Measurements from ENCODE around the gene STS.
A peak's percentile ranks its signal among the peaks of the same experiment; 100 is the strongest.
"Not testable (repeated sequence)": the region's sequence is repeated elsewhere in the genome, so short reads cannot be mapped to it uniquely, and the experiment has no call there.

The STS gene

DNA sequence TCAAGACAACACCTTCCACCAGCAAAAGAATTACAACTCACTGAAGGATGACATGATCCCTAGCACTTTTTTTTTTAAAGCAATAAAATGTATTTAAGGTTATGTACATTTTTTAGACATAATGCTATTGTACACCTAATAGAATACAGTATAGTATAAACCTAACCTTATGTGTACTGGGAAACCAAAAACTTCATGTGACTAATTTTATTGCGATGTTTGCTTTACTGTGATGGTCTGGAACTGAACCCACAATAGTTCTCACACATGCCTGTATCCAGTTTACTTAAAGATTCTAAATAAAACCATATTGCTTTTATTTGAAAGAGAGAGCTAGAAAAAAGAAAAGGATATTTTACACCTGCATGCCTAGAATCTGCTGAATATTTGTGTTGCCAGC lies 4.4 kb upstream of the STS start:
- DNase-seq = no peak

DNA sequence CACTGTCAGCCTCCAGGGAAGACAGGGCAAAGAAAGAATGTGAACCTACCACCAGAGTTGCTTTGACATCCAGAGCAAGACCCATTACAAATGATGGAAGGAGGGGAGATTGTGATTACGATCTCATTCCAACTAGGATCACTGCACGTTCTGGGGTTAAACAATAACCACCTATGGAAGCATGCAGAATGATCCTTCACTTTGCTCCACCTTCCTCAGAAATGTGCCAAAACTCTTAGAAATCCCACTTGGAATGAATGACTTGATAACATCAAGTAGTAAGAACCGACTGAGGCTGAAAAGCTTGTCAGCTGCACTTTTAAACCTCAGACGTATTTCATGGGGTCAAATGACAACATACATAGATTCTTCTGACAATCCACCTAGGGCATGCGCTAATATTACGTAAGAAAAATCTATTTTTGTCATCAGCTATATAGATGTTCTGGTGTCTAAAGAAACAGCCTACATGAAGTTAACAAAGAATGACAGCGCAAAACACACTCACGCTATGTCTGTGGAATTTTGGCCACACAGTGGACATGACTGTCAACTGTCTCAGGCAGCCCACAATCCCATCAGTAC lies 3.5 kb upstream of the STS start:
- DNase-seq = no peak

DNA sequence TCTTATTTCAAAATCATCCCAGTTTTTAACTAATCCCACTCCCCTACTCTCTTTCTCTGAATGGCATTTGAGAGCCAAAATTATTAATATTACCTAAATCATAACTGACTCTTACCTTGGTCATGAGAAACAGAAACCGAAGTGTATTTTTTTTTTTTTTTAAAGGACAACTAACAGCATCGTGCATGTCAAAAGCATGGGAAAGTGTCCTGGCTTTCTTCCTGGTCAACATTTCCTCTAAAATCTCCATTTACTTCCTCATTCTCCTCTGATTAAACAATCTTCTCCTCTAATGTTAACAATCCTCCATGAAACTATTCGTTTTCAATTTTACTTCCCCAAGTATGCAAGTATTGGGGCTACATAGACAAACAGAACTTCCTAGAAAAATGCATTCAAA lies 2.1 kb upstream of the STS start:
- DNase-seq = no peak

DNA sequence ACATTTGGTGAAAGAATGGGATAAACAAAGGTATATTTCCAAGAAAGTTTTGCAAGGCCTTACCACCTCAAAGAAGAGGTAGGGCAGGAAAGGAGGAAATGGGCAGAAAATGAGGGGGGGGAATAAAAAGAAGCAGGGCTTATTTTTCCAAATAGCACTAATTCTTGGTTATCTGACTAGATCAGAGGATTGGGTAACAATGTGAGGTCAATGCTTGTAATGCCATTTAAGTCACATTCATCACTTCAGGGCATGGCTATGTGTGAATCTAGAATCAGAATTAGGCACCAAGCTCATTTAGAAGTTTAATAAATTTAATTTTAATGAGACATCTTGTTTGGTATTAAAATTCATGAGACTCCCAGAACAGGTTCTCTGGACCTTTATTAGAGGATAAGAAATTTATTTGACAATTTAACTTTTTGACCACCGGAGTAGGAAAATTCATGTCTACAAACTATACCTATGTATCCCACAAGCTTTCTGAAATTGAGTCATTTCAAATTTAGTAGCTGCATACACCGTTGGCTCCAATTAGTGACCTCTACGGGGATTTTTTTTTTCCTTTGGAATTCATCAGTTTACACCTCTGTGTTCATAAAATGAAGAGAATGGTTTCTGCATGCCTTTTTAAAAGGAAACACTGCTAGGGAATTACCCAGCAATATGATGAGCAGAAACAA lies 1.4 kb upstream of the STS start:
- no peak for DNase-seq

DNA sequence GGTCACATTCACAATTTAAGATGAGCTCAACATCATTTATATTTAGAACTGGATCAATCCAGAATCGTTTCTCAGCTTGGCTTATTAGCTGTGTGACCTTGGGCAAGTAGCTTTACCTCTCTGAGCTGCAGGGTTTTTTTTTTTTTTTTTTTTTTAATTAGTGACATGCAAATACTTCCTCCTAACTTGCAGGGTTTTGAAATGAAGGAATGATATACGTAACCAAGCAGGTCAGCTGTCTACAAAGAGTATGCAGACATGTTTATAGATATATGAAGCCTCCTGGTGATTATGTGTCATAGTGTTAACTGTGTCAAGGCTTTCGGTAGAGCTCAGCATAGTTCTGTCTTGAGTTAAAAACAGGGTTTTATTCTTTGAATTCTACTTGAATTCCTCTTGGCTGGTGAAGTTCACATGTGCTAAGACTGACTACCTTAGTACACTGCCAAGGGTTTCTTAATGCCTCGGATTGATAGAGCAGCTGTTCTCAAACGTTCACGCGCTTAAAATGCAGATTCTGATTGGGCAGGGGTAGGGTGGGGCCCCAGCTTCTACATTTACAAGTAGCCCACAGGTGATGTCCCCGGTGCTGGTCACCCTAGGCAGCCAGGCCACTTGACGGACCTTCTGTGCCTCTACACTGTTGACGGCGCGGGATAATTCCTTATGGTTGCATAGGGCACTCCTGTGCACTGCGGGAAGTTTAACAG lies 654 bp upstream of the STS start:
- DNase-seq = peak in 1 of 5 donors; percentile 25

DNA sequence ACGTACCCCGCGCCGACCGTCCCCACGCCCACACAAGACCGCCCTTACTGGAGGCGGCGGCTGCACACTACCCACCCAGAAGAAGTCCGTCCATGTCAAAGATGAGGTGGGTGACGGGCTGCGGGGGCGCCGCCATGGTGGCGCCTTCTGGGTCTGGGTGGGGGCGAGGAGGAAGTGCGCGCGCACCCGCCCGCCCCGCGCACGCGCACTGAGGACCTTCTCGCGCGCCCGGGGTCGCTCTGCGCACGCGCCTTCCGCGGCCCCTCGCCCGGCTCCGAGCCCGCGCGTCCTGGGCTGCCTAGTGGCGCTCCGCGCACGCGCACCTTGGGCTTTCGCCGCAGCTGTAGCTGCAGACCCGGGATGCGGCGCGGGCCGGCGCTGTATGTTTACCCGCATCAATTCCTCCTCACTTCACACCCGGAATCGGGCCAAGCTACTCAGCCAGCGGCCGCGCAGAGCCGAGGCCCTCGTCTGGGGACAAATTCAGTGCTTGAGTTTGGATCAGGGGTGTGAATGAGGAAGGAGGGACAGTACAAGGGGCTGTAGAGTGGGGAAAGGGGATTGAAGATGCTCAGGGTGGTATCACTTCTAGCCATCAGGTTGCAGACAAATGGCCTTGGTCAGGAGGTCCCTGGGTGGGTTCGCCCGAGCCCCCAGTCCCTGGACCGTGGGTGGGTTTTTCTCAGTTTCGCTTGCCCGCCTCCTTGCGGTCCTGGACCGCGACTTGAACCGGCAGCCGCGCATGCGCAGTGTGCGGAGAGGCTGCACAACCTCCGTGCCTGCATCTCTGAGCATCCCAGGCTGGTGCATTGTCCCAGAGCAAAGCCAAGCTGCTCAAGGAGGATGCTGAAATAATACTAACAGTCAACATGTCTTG lies 704 bp downstream of the STS start, which contains the start of gene PUDP:
PUDP (minus strand) TSS at position 176 of the 877 bp plus-strand sequence; CDS start at position 136, 40 bp downstream.
- DNase-seq = peak; percentile 73 to 92 (median 75)

DNA sequence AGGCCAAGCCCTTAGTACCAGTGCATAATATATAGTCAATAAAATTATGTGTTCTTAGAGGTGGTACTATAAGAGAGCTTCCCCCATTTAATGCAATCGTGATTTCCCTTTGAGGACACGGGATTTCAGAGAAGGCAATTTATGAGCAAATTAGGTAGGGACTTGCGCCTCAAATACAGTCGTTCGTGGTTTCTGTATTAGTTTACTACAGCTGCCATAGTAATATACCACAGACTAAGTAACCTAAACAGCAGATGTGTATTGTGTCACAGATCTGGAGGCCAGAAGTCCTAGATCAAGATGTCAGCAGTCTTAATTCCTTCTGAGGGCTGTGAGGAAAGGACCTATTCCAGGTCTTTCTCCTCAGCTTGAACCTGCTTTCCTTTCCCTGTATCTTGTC lies 1.9 kb downstream of the STS start:
- peak in 1 of 5 donors; percentile 5 for DNase-seq

DNA sequence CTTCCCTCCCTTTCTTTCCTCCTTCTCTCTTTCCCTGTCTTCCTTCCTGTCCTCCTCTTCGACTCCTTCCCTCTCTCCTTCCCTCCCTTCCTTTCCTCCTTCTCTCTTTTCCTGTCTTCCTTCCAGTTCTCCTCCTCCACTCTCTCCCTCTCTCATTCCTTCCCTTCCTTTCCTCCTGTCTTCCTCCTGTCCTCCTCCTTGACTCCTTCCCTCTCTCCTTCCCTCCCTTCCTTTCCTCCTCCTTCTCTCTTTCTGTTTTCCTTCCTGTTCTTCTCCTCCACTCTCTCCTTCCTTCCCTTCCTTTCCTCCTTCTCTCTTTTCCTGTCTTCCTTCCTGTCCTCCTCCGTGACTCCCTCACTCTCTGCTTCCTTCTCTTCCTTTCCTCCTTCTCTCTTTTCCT lies 5.7 kb downstream of the STS start:
- DNase-seq = no peak

DNA sequence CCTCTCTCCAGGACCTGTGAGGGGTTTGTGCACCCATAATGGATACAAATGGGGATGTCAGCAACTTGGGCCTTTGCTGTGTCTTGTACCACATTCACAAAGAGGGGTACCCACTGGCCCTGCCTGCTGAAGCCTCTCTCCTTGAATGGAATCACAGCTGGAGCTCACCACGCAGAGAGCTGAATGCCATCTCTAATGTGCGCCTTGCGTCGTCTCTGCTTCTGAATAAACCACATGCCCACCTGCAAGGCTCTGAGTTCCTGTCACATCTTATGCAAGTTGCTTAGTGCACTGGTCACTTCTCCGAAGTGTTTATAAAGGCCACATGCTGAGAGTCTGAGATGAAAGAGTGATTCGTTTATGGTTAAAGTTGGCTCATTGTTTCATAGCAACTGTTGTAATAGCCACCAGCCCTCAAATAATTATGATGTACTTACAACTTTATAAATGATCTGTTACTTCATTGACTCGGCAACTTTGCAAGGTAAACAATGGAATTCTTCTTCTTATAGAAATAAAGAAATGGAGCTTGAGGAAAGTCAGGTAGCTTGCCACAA lies 6.6 kb downstream of the STS start:
- DNase-seq = no peak

DNA sequence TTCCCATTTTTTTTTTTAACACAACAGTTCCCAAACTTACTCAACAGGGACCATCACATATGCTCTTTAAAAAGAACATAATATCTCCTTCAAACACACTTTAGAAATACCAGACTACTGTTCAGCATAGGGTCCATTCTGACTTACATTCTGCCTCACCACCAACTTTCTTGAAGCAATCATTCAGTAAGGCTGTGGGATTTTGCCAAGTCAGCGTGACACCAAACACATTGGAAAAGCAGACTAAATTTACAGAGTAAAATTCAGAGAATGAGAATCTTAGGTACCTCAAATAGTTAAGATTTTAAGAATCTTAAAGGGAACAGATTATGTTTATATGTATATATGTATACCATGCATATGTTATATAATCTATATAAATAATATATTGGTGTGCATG lies 7.7 kb downstream of the STS start:
- DNase-seq = no peak

DNA sequence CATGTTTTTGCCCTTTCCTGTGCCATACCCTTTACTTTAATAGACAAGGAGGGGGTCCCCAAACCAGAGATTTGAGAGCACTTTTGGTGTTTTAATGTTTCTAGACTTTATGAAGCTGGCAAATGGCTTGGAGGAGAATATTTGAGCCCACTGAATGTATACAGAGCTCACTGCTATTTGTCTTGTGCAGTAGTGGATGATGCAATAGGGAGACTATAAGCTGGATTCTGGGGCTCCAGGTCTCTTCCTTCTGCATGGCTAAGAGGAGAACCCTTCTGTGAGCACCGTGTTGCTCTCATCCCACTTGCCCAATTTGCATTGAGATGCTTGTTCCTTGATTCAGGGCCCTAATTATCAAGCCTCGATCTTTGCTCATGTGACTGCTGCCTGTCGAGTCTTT lies 9.4 kb downstream of the STS start:
- DNase-seq = no peak

DNA sequence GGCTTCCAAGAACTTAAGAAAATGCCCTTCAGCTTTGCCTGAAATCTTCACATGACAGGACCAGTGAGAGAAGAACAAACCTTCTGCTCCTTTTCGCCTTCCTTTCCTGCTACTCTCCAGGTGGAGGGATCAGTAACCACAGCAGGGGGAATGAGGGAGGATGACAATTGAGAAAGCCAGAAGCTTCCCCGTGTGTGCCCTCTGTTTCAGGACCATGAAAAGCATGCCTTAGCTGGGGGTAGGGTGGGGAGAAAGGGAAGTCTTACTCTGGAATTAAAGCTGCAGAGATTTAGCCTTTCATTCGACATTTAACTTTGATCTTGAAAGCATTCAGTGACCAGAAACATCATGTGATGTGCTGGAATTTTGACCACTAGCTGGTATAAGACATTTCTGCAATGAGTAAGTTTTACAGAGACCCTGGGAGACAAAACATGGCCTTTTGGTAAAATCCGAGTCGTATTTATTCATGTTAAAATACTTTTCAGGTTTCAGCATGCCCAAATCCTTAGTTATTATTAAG lies 11.0 kb downstream of the STS start:
- DNase-seq = no peak

DNA sequence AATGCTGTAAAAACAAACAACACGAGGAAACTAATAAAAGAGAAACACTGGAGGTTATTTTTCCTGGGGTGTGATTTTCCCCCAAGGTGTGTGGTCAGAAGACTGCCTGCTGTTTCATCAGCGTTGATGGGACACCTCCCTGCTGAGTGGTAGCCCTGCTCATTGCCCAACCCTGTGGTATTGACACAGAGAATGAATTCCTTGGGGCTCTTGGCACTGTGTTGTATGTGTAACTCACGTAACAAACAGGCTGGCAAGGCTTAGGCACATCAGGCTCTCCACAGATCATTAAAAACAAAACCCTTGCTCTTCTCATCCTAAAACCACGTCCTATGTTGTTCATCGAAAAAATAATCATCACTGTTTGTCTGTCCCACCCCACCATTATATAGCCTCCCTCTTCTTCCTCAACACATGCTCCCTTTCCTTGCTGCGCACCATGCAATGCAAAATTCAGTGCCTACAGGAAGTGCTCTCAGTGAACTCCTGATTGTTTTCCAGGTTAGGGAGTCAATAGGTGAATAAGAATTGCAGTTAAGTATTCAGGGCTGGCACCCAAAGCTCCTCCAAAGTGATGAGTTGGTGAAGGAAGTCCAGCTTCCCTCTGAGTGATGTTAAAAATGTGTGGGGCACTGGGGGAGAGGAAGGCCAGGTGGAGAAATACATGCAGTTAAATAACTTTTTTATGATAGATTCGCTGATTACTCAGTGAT lies 11.8 kb downstream of the STS start:
- no peak for DNase-seq

DNA sequence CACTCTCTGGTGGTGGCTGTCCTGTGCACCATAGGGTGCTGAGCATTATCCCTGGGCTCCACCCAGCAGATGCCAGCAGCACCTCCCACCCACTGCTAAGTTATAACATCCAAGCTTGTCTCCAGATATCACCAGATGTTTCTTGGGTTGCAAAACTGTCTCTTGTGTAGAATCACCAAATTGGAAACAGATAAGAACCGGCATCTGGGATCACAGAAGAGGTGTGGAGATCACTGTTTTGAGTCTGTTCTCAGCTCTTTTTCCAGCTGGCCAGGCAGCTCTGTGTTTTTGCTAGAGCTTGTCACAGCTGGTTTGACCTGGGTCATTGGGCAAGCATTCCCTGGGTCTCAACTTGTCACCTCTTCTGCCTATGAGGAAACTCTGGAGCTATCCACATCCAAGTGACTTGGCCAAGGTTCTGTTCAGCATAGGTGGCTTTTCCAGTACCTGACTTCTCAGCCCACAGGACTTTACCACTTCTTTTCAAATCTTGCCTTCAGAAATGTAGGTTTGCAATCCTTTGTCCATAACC lies 15.7 kb downstream of the STS start:
- no peak for DNase-seq

DNA sequence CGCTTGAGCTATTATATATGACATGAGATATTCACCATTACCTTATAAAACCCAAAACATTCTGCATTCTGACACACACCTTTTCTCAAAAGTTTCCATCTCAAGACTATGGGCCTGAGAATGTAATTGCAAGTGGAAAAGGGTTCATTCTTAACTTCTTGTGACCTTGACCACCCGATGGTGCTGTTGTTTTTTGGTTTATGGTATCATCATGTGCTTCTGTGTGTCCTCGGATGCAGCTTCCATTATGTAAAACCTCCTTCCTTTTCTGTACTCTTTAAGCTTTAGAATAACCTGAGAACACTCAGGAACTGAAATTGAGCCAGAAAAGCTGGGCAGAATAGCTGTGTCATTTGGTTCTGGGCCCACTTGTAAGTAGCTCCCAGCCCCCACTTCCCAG lies 16.7 kb downstream of the STS start:
- no peak for DNase-seq

DNA sequence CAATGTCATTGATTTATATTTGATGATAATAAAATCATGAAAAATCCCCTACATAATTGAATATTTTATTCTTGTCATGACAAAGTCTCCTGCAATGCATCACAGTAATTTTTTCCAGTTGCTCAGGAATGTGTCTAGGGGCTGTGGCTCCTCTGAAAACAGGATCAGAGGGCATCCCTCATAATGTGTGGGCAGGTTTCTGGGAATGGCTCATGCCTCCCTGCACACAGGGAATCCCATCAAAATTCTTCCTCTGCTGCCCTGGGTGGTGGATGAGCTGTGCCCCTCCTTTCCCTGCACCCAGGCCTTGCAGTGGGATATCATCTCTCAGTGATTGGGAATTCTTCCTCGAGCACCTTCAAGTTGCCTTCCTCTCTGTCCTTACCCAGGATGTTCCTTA lies 20.9 kb downstream of the STS start:
- DNase-seq = no peak

DNA sequence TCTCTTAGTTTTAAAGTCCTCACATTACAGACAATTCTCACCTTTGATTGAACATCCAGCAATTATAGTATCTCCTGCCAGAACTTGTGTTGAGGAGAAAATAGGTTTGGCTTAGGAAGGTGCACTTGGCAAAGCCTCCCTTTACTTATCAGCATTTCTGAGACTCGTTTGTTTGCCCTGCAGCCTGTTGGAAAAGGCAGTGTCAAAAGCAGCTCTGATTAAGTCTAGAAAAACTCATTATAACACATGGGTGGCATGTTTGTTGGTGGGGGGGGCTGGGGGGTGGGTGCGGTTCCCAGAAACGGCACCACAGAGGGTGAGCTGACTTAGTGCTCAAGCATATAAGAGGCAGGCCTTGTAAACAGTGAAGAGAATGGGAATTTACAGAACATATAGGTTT lies 22.1 kb downstream of the STS start:
- DNase-seq = no peak

DNA sequence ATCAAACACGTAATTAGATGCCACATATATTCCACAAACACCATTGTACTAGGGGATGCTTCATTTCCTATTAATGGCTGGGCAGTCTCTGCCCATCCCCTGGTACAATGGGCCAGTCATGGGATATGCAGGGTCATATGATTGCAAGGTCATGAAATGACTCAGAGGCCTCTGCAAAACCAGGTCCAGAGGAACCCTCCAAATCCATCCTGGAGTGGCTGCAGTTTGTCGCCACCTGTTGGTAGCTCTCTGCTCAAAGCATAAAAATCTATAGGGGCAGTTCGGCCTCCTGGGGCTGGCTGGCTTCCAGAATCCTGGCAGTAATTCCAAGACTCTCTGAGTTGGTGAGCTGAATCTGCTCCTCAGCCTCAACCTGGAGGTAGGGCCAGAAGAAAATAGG lies 23.4 kb downstream of the STS start:
- peak in 2 of 5 donors; percentile 12 to 46 for DNase-seq

DNA sequence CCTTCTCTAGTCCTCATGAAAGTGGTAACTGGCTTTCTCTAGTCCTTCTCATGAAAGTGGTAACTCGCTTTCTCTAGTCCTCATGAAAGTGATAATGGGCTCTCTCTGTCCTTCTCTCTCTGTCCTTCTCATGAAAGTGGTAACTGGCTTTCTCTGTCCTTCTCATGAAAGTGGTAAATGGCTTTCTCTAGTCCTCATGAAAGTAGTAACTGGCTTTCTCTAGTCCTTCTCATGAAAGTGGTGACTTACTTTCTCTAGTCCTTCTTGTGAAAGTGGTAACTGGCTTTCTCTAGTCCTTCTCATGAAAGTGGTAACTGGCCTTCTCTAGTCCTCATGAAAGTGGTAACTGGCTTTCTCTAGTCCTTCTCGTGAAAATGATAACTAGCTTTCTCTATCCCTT lies 31.3 kb downstream of the STS start:
- not testable (repeated sequence) for DNase-seq

DNA sequence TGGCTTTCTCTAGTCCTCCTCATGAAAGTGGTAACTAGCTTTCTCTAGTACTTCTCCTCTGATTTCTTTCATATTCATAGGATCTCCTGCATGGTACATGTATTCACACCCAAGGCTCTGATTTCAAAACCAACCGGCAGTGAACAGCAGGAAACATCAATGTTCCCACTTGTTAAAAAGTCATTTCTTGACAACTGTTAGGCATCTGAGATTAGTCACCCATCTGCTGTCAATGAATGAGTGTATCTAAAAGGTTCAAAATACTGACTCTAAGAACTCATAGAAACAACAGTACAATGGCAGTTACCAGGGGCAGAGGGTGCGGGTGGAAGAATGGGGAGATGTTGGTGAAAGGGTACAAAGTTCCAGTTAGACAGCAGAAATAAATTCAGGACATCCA lies 31.9 kb downstream of the STS start:
- peak in 1 of 5 donors; percentile 7 for DNase-seq

DNA sequence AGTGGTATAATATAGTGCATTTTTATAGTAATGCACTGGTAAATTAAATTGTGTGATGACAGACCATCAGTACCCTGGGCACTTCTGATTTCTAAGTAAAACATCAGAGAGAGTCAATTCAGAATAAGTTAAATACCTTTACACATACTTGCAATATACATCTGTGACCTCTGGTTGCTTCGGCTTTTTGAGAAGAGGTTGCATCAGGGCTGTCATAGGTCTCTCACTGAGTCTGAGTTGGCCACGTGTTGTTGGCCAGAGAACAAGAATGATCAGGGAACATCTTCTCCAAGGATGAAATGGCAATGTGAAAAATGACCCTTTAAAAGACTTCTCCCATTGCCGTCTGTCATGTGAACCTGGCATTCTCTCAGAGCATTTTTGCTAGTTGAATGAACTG lies 37.3 kb downstream of the STS start:
- DNase-seq = no peak

DNA sequence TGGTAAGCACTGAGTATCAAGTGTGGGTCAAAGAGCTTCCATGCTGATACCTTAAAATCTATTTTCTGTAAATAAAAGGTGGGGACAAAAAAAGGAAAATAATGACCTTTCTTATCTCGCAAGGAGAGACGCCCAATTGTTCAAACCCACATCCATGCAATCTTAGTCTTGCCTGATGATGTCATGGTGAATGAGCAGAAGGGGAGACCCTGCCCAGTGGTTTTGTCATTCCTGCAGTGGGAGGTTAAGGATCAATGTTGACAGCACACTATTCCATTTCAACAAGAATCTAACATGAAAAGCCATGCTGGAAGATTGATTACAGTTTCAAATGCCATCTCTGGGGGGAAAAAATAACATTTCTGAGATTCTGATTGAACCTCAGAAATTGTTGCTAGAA lies 41.2 kb downstream of the STS start:
- no peak for DNase-seq
